ENCODE measurements around the gene OLFM2. TPM values are rescaled to one million over a fixed set of nuclear protein-coding genes. Genes with fewer than 3 reads are reported as not detected.

Gene OLFM2
- total and polyA plus RNA-seq, 9 of the 15 experiments (the other 6 are each of a cell fraction or from before 2014, with no cell fraction given), result 0.10 to 0.33 (median 0.23) TPM; not detected in 4

DNA sequence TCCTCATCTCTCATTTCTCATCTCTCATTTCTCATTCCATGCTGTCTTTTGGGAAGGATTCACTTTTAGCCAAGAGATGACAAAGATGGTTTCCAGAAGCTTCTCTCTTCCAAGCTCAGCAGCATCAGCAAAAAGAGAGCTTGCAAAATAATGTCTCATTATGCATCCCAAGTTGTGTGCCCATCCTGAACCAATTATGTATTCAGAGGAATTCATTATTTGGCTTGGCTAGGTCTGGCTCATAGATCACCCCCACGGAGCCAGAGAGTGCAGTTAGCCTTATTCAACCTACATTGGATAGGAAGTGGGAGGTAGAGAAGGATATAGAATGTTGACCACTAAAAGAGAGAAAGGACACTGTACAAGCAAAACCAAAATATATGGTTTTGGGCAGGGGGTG is 5.4 kb upstream of the OLFM2 start (continued):
- TF ChIP-seq ZC3H11A (IDR thresholded peaks at IDR 0.05; ENCODE audit: low read depth, low read length) (no peak), CHAMP1 (IDR thresholded peaks at IDR 0.05) (no peak), MXI1 (IDR thresholded peaks at IDR 0.05; ENCODE audit: low read depth, low read length) (no peak), CHD1 (IDR thresholded peaks at IDR 0.05; ENCODE audit: low read length) (no peak)

DNA sequence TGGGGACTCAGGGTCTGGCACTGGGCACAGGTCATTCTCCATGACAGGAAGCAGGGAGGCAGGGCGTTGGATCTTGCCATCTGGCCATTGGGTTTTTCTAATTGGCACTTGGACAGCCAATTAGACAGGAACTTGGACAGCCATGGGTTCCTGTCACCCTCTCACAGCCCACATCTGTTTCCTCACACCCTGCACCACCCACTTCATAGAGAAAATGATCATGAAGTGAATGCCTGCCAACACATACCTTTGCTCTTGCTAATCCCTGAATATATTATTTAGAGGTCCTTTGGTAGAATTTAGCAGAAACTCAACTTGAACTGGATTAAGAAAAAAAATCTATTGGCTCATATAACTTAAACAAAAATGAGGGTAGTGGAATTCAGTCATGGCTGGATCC is 4.9 kb upstream of the OLFM2 start:
- in situ Hi-C loops (cut with MboI), result no loop called here
- 0% methylated on average over 1 of the region's 1 CpG for WGBS (ENCODE audit: insufficient coverage, low coverage, missing lambda C conversion rate)
- no TSS peak for BruUV-seq (replicated peaks)
- TF ChIP-seq JUNB (CRISPR knock-in tag; conservative IDR thresholded peaks at IDR 0.05), result no peak
- no peak for TF ChIP-seq ZFPM2 (CRISPR knock-in tag; IDR thresholded peaks at IDR 0.05)
- no peak for TF ChIP-seq ZC3H11A (IDR thresholded peaks at IDR 0.05; ENCODE audit: low read depth, low read length)
- no peak for TF ChIP-seq BRF1 (IDR thresholded peaks at IDR 0.05; ENCODE audit: borderline replicate concordance, extremely low read depth, insufficient read length)
- no peak for TF ChIP-seq SMARCE1 (IDR thresholded peaks at IDR 0.05)
- TF ChIP-seq MYNN (IDR thresholded peaks at IDR 0.05), result no peak
- no peak for TF ChIP-seq MYNN (CRISPR knock-in tag; IDR thresholded peaks at IDR 0.05)
- TF ChIP-seq BRF2 (IDR thresholded peaks at IDR 0.05; ENCODE audit: borderline replicate concordance, insufficient read depth, insufficient read length), result no peak
- no peak for TF ChIP-seq POLR2AphosphoS2 (IDR thresholded peaks at IDR 0.05; ENCODE audit: low read length)
- no peak for TF ChIP-seq BMI1 (IDR thresholded peaks at IDR 0.05; ENCODE audit: low read length)
- TF ChIP-seq CREBBP (IDR thresholded peaks at IDR 0.05; ENCODE audit: low read depth, low read length), result no peak
- TF ChIP-seq ARID4B (CRISPR knock-in tag; IDR thresholded peaks at IDR 0.05), result no peak
- TF ChIP-seq ZNF551 (CRISPR knock-in tag; IDR thresholded peaks at IDR 0.05), result no peak

More for the DNA sequence above, 4.9 kb upstream of the OLFM2 start:
- H3K9ac ChIP-seq (ENCODE audit: insufficient read depth in 1 of 2, low read depth in 2 of 2, low read length in 2 of 2), result no peak overlapping the region
- peaks cover 0 to 5% of the 10 kb centered on the region in 2 experiments; a peak in 1 of 5 replicates for H3K27me3 ChIP-seq (ENCODE audit: control insufficient read depth in 2 of 2, insufficient read depth in 2 of 2, low read length in 2 of 2)
- H3K27ac ChIP-seq (ENCODE audit: extremely low read depth, low read depth, low read length), result no peak overlapping the region
- no peaks in the 10 kb centered on the region for H3K79me2 ChIP-seq (ENCODE audit: control insufficient read depth, insufficient read depth, low read length)
- FAIRE-seq (no peak), DNase-seq (ENCODE audit: extremely low read depth in 1 of 4, low spot score in 3 of 4) (no peak), ATAC-seq (no peak)
- H3K9me3 ChIP-seq (replicated peaks; ENCODE audit: control insufficient read depth, insufficient read depth, low read depth, low read length), result no peaks in the 10 kb centered on the region
- H4K20me1 ChIP-seq (replicated peaks; ENCODE audit: control insufficient read depth, insufficient read depth, low read length), result no peaks in the 10 kb centered on the region
- no peak overlapping the region for H2AFZ ChIP-seq (ENCODE audit: low read depth, low read length)
- intact Hi-C loops (cut with micrococcal nuclease), result no loop called here
- CTCF ChIA-PET (ENCODE audit: low intra/inter-chr PET ratio), result no interaction called here
- no peak overlapping the region for H3K4me3 ChIP-seq
- no peaks in the 10 kb centered on the region for H3K9me1 ChIP-seq (ENCODE audit: control insufficient read depth, insufficient read depth, low read length)
- H3K4me2 ChIP-seq (ENCODE audit: insufficient read depth, low read length), result no peak overlapping the region
- POLR2A ChIA-PET, result no interaction called here
- H3K4me1 ChIP-seq (replicated peaks in 1 of 2; ENCODE audit: control insufficient read depth in 2 of 2, insufficient read depth in 2 of 2, low read length in 2 of 2), result peaks cover 6 to 19% of the 10 kb centered on the region in 2 experiments; a peak in 4 of 5 replicates
- H3K36me3 ChIP-seq (ENCODE audit: control insufficient read depth, insufficient read depth, low read length), result no peaks in the 10 kb centered on the region
